Measurements from ENCODE around the gene PADI4. TPM values are rescaled to one million over a fixed set of nuclear protein-coding genes. Genes with fewer than 3 reads are reported as not detected.

Gene PADI4
- total and polyA plus RNA-seq, 2 of the 4 experiments (the other 2 are of a cell fraction) = not detected

- no peaks in the 10 kb centered on the region for H4K20me1 ChIP-seq (ENCODE audit: insufficient read depth, low read length)
- H3K27me3 ChIP-seq (ENCODE audit: control insufficient read depth, insufficient read depth, low read length) = peaks cover 15% of the 10 kb centered on the region
- no peak overlapping the region for H3K56ac ChIP-seq (ENCODE audit: extremely low read depth, insufficient read depth, low read length)
- no peak overlapping the region for H4K5ac ChIP-seq (ENCODE audit: low read depth, low read length)
- H4K8ac ChIP-seq (ENCODE audit: low read depth in 2 of 2, low read length in 2 of 2) = no peak overlapping the region
- H2BK20ac ChIP-seq (ENCODE audit: low read depth, low read length) = no peak overlapping the region
- dilution Hi-C loops (cut with HindIII; ENCODE audit: low sequenced_read_pairs, unreplicated experiment) (no loop called here), intact Hi-C loops (cut with micrococcal nuclease) (no loop called here), in situ Hi-C loops (cut with MboI; ENCODE audit: low sequenced_read_pairs) (no loop called here)
- H3K14ac ChIP-seq (replicated peaks; ENCODE audit: low read depth, low read length) = no peak overlapping the region
- H3K4me1 ChIP-seq (ENCODE audit: control insufficient read depth, insufficient read depth, low read length) = no peaks in the 10 kb centered on the region
- H3K4ac ChIP-seq (ENCODE audit: low read depth, low read length) = no peak overlapping the region
- no peak overlapping the region for H2BK5ac ChIP-seq (ENCODE audit: low read depth, low read length, poor library complexity, severe bottlenecking)
- H2AK5ac ChIP-seq (ENCODE audit: low read depth, low read length) = no peak overlapping the region
- no peak overlapping the region for H3K4me2 ChIP-seq (ENCODE audit: low read depth, low read length)
- TF ChIP-seq POLR2A (IDR thresholded peaks at IDR 0.05; ENCODE audit: low read depth, low read length) = no peak
- TF ChIP-seq CTCF (conservative IDR thresholded peaks at IDR 0.05; ENCODE audit: low read depth, low read length) = no peak
- TF ChIP-seq MXI1 (IDR thresholded peaks at IDR 0.05; ENCODE audit: borderline replicate concordance, low read depth, low read length) = no peak
- TF ChIP-seq SMC3 (IDR thresholded peaks at IDR 0.05; ENCODE audit: low read depth, low read length) = no peak
- TF ChIP-seq MAFK (IDR thresholded peaks at IDR 0.05; ENCODE audit: low read depth, low read length) = no peak
- no peak for TF ChIP-seq FOS (IDR thresholded peaks at IDR 0.05; ENCODE audit: low read depth, low read length)
- no peak overlapping the region for H2BK15ac ChIP-seq (ENCODE audit: low read depth, low read length)
- H3K18ac ChIP-seq (ENCODE audit: low read depth, low read length) = no peak overlapping the region
- H3K23ac ChIP-seq (ENCODE audit: low read depth, low read length) = no peak overlapping the region
- H3K9ac ChIP-seq (ENCODE audit: low read depth, low read length) = no peak overlapping the region
- H4K91ac ChIP-seq (ENCODE audit: insufficient read depth, low read depth, low read length) = no peak overlapping the region
- no peak for DNase-seq
- ChIA-PET POLR2A (ENCODE audit: unreplicated experiment) (no interaction called here), CTCF (interaction anchor here (0.5 kb wide), 1 partner anchor 22 kb away, joined by 3 read pairs; no protein-coding TSS in a partner anchor)
- H2BK120ac ChIP-seq (ENCODE audit: low read depth, low read length) = no peak overlapping the region
- whole genome bisulfite sequencing, 2 experiments (ENCODE audit: extremely low coverage in 2 of 2, insufficient read length in 1 of 2) = 40% methylated on average over 1 of the region's 4 CpGs; no CpG with 5 or more reads in 1 of the 2 experiments
- no peaks in the 10 kb centered on the region for H3K79me1 ChIP-seq (ENCODE audit: low read depth in 1 of 2, low read length in 2 of 2)
- no peaks in the 10 kb centered on the region for H3K36me3 ChIP-seq (ENCODE audit: control insufficient read depth, insufficient read depth, low read length)
- ATAC-seq (ENCODE audit: low read depth) = no peak
- BruUV-seq (replicated peaks) = no TSS peak
- no peak overlapping the region for H2AK9ac ChIP-seq (replicated peaks; ENCODE audit: low read depth, low read length, poor library complexity)
- H3K9me3 ChIP-seq (ENCODE audit: control insufficient read depth, insufficient read depth, low read length) = no peaks in the 10 kb centered on the region
- H3K4me3 ChIP-seq (ENCODE audit: insufficient read depth, low read depth, low read length) = no peak overlapping the region
- H3K9me1 ChIP-seq (ENCODE audit: insufficient read depth, low read length) = no peaks in the 10 kb centered on the region
- H2AFZ ChIP-seq (replicated peaks; ENCODE audit: low read length, poor library complexity) = no peak overlapping the region
- no peak overlapping the region for H3K27ac ChIP-seq (ENCODE audit: insufficient read depth, low read length)
Observed at GRCh38 chr1:17361687-17362086, 53.7 kb downstream of the PADI4 start.

Measured in IMR-90 (cell line).